Measurements from ENCODE around the gene RPP40.

GRCh38 chr6:5041955-5042354 lies 38.1 kb upstream of the RPP40 start:
- no peak for TF ChIP-seq CTCF (IDR thresholded peaks at IDR 0.05)
- no peak for TF ChIP-seq POLR2A (IDR thresholded peaks at IDR 0.05)

Measured in esophagus squamous epithelium (tissue), 4 donors.